Stomach (tissue), 19 donors: Measurements from ENCODE around the gene SYNCRIP. TPM values are rescaled to one million over a fixed set of nuclear protein-coding genes. Genes with fewer than 3 reads are reported as not detected.

Experiments used
- DNase-seq, 2 donors: peaks; one replicate each; pipeline versions ENCODE4 v3.0.0 to v3.0.0-alpha.2; 2013 to 2019
- H3K27ac ChIP-seq, 5 donors: fragments of 200-600 bp in 4 of 5; sonication (generic) in 4 of 5; one replicate each; pipeline ENCODE4 v1.5.1; 2013 to 2019; ENCODE audit warnings: mild to moderate bottlenecking in 1 of 5, moderate library complexity in 1 of 5
- H3K27me3 ChIP-seq, 3 donors: fragments of 200-600 bp; sonication (generic); one replicate each; pipeline ENCODE4 v1.5.1; 2017 to 2019; ENCODE audit warnings: mixed run types in 1 of 3
- H3K36me3 ChIP-seq, 4 donors: fragments of 200-600 bp; sonication (generic); 1 replicate in 3 of 4; 2 replicates in 1 of 4; pipeline ENCODE4 v1.5.1; 2016 to 2019
- H3K4me1 ChIP-seq, 4 donors: fragments of 200-600 bp; sonication (generic); one replicate each; pipeline ENCODE4 v1.5.1; 2016 to 2019
- H3K4me3 ChIP-seq, 4 donors: fragments of 200-600 bp; sonication (generic) in 3 of 4; one replicate each; pipeline ENCODE4 v1.5.1; 2016 to 2019; ENCODE audit warnings: mild to moderate bottlenecking in 1 of 4
- H3K9me3 ChIP-seq, 4 donors: fragments of 200-600 bp; sonication (generic); one replicate each; pipeline ENCODE4 v1.5.1; 2016 to 2019
- EP300 ChIP-seq: sonication (generic); formaldehyde crosslinking; IDR thresholded peaks from one replicate; pipeline ENCODE4 v1.6.1; 2017; ENCODE audit warnings: antibody characterized with exemption
- POLR2A ChIP-seq, 4 donors: fragments of 450-650 bp; IDR thresholded peaks; one replicate each; pipeline ENCODE4 v1.6.1; 2016; ENCODE audit warnings: antibody characterized with exemption in 4 of 4, control low read depth in 2 of 4, mild to moderate bottlenecking in 1 of 4, moderate library complexity in 1 of 4
- POLR2AphosphoS5 ChIP-seq, 3 donors: sonication (generic); formaldehyde crosslinking; IDR thresholded peaks; one replicate each; pipeline ENCODE4 v1.6.1; 2016; ENCODE audit warnings: antibody characterized with exemption in 3 of 3
- WGBS, 5 donors: extraction: QIAGEN DNeasy Blood & Tissue Kit in 3 of 5; methylation state at CpG; one replicate each; pipeline versions ENCODE4 v1.1.5 to v1.1.7; 2013 to 2018; 5-methylcytosine and 5-hydroxymethylcytosine counted together
- intact Hi-C: fragments of 100-400 bp; cut with DNase I; formaldehyde crosslinking; loops from one replicate; pipeline ENCODE4 v1.15.1; 2023; ENCODE audit warnings: low total_unique reads
- long read RNA-seq, 10 donors: transcript quantifications; one replicate each; lab custom pipeline, GENCODE V29; 2026
- polyA plus RNA-seq, 3 donors: library from polyadenylated mRNA; stranded (reverse); fragments of 200-250 nt; gene quantifications; one replicate each; pipeline ENCODE4 v1.2.3, GENCODE V29; 2013
- total RNA-seq, 5 donors: library from RNA; depleted of rRNA; stranded (reverse); fragments of >200 nt; gene quantifications; one replicate each; pipeline versions ENCODE4 v1.1.0 to v1.2.3, GENCODE V29; 2014 to 2016
- TF ChIP-seq, protein P1 (sequence below), 7 experiments: fragments of 450-650 bp in 4 of 7; fragments of 200-600 bp in 3 of 7; sonication (generic) in 3 of 7; IDR thresholded peaks; one replicate each; pipeline ENCODE4 v1.5.1; 2016 to 2019; ENCODE audit warnings: antibody characterized with exemption in 7 of 7, control low read depth in 2 of 7, mild to moderate bottlenecking in 1 of 7
- donor health status: healthy with polysubstance abuse.
- donor health status: Bipolar disorder and iron deficiency.
- donor health status: healthy.

The SYNCRIP gene
- total RNA-seq (100 to 1,000 TPM in 2 of 5 donors, 10 to 100 TPM in 3; 26.4 to 180 (median 69.6) TPM), polyA plus RNA-seq (10 to 100 TPM; 26.0 to 35.9 (median 30.8) TPM)
- long read RNA-seq, donor 1, full-length matches to known transcripts = 3 of 3 reads
- long read RNA-seq, donor 1, partial matches to known transcripts = 0 of 3 reads
- long read RNA-seq, donor 1, other reads (novel, unspliced or antisense) = 0 of 3 reads
- long read RNA-seq, donor 2, full-length matches to known transcripts = 4 of 4 reads
- long read RNA-seq, donor 2, partial matches to known transcripts = 0 of 4 reads
- long read RNA-seq, donor 2, other reads (novel, unspliced or antisense) = 0 of 4 reads
- long read RNA-seq, donor 3, partial matches to known transcripts = 11 of 11 reads
- long read RNA-seq, donor 3, other reads (novel, unspliced or antisense) = 0 of 11 reads
- long read RNA-seq, donor 4, full-length matches to known transcripts = 1 of 1 reads
- long read RNA-seq, donor 4, partial matches to known transcripts = 0 of 1 reads
- long read RNA-seq, donor 4, other reads (novel, unspliced or antisense) = 0 of 1 reads
- long read RNA-seq, donor 5, partial matches to known transcripts = 17 of 18 reads
- long read RNA-seq, donor 5, other reads (novel, unspliced or antisense) = 0 of 18 reads
- long read RNA-seq, donor 6, full-length matches to known transcripts = 9 of 29 reads
- long read RNA-seq, donor 6, partial matches to known transcripts = 20 of 29 reads
- long read RNA-seq, donor 6, other reads (novel, unspliced or antisense) = 0 of 29 reads
- long read RNA-seq, donor 7, full-length matches to known transcripts = 3 of 16 reads
- long read RNA-seq, donor 7, partial matches to known transcripts = 13 of 16 reads
- long read RNA-seq, donor 7, other reads (novel, unspliced or antisense) = 0 of 16 reads
- long read RNA-seq, donor 8, full-length matches to known transcripts = 3 of 11 reads
- long read RNA-seq, donor 8, partial matches to known transcripts = 8 of 11 reads
- long read RNA-seq, donor 8, other reads (novel, unspliced or antisense) = 0 of 11 reads
- long read RNA-seq, donor 9, partial matches to known transcripts = 14 of 15 reads
- long read RNA-seq, donor 9, other reads (novel, unspliced or antisense) = 0 of 15 reads
- long read RNA-seq, donor 10 = 0 reads

DNA sequence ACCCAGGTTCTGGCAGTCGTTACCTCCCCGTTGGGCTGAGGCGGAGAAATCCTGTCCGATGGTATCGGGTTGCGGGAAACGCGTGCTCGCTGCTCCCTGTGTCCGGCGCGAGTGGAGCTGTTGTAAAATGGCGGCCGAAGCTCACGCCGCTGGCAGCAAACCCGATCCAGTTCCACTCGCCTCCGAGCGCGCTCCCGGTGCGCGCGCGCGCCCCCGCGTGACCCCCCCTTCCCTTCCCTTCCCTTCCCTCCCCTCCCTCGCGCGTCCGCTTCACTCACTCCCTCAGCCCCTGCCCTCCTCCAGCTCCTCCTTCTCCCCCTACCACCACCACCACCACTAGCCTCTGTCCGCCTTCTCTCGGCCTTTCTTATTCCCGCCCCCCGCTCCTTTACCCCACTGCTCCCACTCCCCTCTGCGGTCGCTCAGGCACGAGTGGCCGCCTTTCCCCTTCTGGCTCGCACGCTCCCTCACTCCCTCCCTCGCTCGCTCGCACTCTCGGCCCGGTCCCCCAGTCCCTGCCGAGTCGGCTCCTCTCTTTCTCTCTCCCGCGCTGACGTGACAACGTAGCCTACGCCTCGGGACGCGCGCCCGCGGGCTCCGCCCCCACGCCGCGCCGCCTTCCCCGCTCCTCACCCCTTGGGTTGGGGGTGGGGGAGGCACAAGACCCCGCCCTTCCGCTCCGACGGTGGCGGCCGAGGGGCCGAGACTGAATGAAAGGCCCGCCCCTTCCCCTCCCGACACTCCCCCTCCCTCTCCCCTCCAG is at the start of gene SYNCRIP:
SYNCRIP (minus strand) TSS at position 113 of the 763 bp plus-strand sequence. CDS start 1,447 bp downstream, outside the sequence.
- peak; percentile 99 to 100 for DNase-seq
- no peaks in the 10 kb centered on the region for H3K9me3 ChIP-seq
- TF ChIP-seq EP300 = no peak
- TF ChIP-seq POLR2AphosphoS5 (IDR thresholded peaks at IDR 0.05) = peak; percentile 94 to 99 (median 98)
- peak in 3 of 4 donors; percentile 93 to 98 (median 95) for TF ChIP-seq POLR2A (IDR thresholded peaks at IDR 0.05)
- H3K4me3 ChIP-seq = peak within 1 kb of the TSS; percentile 97 to 100 (median 100)
- H3K4me1 ChIP-seq = peaks cover 29 to 48% (median 39%) of the 10 kb centered on the region in 4 donors
- H3K27ac ChIP-seq = peak within 1 kb of the TSS; percentile 97 to 100 (median 99)
- intact Hi-C loops = no loop called here
- peaks cover 6 to 24% (median 20%) of the 10 kb centered on the region in 4 donors for H3K36me3 ChIP-seq
- WGBS, 5 donors = 0 to 1% (median 1%) methylated on average over 61 to 76 of the region's 76 CpGs
- H3K27me3 ChIP-seq = no peaks in the 10 kb centered on the region

DNA sequence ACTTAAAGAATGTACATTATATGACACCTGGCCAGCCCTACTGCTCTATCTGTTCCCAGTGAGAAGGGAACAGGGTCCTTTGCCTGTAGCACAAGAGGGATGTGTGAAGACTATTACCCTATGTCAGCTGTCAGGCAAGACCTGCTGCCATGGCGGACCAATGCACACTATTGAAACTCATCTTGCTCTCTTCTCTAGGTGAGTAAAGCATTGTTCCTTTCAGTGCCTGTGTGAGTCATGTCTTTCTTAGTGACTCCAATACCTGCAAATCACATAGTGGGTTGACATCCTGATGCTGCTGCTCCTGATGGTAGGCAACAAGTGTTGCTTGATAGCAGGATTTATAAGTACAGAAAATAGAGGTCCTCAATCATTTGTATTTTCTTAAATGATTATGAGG is 48.8 kb upstream of the SYNCRIP start:
- WGBS, 5 donors = 82 to 100% (median 96%) methylated on average over 1 of the region's 1 CpG
- intact Hi-C loops = no loop called here
- TF ChIP-seq POLR2AphosphoS5 (IDR thresholded peaks at IDR 0.05) (no peak), POLR2A (IDR thresholded peaks at IDR 0.05) (no peak), EP300 (no peak)
- TF ChIP-seq, protein P1, sequence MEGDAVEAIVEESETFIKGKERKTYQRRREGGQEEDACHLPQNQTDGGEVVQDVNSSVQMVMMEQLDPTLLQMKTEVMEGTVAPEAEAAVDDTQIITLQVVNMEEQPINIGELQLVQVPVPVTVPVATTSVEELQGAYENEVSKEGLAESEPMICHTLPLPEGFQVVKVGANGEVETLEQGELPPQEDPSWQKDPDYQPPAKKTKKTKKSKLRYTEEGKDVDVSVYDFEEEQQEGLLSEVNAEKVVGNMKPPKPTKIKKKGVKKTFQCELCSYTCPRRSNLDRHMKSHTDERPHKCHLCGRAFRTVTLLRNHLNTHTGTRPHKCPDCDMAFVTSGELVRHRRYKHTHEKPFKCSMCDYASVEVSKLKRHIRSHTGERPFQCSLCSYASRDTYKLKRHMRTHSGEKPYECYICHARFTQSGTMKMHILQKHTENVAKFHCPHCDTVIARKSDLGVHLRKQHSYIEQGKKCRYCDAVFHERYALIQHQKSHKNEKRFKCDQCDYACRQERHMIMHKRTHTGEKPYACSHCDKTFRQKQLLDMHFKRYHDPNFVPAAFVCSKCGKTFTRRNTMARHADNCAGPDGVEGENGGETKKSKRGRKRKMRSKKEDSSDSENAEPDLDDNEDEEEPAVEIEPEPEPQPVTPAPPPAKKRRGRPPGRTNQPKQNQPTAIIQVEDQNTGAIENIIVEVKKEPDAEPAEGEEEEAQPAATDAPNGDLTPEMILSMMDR (IDR thresholded peaks at IDR 0.05) = no peak
- Histone ChIP-seq H3K27me3 (no peaks in the 10 kb centered on the region), H3K9me3 (peaks cover 0 to 6% (median 2%) of the 10 kb centered on the region in 4 donors), H3K27ac (no peak overlapping the region), H3K4me3 (no peak overlapping the region), H3K36me3 (no peaks in the 10 kb centered on the region), H3K4me1 (no peaks in the 10 kb centered on the region)
- no peak for DNase-seq

DNA sequence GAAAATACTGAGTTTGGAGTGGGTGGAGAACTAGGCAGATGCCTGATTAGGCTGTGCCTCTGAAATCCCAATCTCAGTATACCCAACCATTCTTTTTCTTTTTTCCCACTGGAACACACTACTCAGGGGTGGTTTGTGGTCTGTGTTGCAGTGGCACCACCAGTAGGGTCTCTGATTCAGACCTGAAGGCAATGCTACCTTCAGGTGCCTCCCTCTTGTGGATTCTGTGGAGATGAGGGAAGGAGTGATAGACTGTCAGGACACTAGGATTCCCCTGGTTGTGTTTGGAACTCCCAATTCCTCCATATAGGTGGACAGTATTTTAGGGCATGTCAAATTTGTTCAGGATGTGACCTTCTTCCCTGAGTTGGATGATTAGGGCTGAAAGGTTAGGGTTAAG is 47.4 kb upstream of the SYNCRIP start:
- intact Hi-C loops = no loop called here
- TF ChIP-seq, protein P1 (IDR thresholded peaks at IDR 0.05) = no peak
- TF ChIP-seq POLR2A (IDR thresholded peaks at IDR 0.05) (no peak), EP300 (no peak), POLR2AphosphoS5 (IDR thresholded peaks at IDR 0.05) (no peak)

DNA sequence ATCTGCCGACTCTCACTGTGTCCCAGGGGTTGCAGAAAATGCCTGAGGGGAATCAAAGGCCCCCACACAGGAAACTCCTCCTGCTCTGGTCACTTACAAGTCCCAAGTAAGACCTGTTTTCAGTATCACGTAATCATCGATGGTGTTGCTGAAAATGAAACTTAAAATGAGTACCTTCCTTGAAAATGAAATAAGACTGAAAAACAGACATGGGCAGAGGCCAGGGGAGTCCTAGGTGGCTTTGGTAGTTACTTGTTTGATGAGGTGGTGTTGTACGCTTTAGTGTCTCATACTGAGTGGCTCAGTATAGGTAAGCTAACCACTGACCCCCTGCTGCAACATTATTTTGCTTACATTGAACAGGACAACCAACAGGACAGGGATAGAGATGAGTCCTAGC is 43.0 kb upstream of the SYNCRIP start:
- intact Hi-C loops = no loop called here
- Histone ChIP-seq H3K9me3 (no peaks in the 10 kb centered on the region), H3K4me3 (no peak overlapping the region), H3K36me3 (no peaks in the 10 kb centered on the region), H3K4me1 (no peaks in the 10 kb centered on the region), H3K27me3 (no peaks in the 10 kb centered on the region), H3K27ac (no peak overlapping the region)
- DNase-seq = no peak
- WGBS, 5 donors = 85 to 92% (median 90%) methylated on average over 4 of the region's 4 CpGs
- TF ChIP-seq, protein P1 (IDR thresholded peaks at IDR 0.05) = no peak
- TF ChIP-seq EP300 (no peak), POLR2AphosphoS5 (IDR thresholded peaks at IDR 0.05) (no peak)

More for the DNA sequence above, 47.4 kb upstream of the SYNCRIP start:
- Histone ChIP-seq H3K36me3 (no peaks in the 10 kb centered on the region), H3K4me1 (no peaks in the 10 kb centered on the region), H3K9me3 (no peaks in the 10 kb centered on the region), H3K27me3 (no peaks in the 10 kb centered on the region), H3K4me3 (no peak overlapping the region), H3K27ac (no peak overlapping the region)
- no peak for DNase-seq
